Smooth muscle cell (in vitro differentiated cells): ENCODE data around the gene CAPZA2. TPM values are rescaled to one million over a fixed set of nuclear protein-coding genes. Genes with fewer than 3 reads are reported as not detected.

Experiments used
- DNase-seq: peaks from one replicate; lab custom pipeline; 2025; ENCODE audit not compliant: unreplicated experiment; lab: John Stamatoyannopoulos, UW
- H2AFZ ChIP-seq: fragments of 200-600 bp; sonication (generic); 2 replicates; pipeline ENCODE4 v1.6.0; 2016; ENCODE audit warnings: antibody characterized with exemption, low read depth, mild to moderate bottlenecking
- H3F3A ChIP-seq: fragments of 200-600 bp; sonication (generic); 2 replicates; pipeline ENCODE4 v1.6.0; 2017; ENCODE audit warnings: antibody characterized with exemption, low read depth
- H3K27ac ChIP-seq: fragments of 200-600 bp; sonication (generic); 2 replicates; pipeline ENCODE4 v1.5.1; 2016; ENCODE audit warnings: low read depth, mild to moderate bottlenecking
- H3K27me3 ChIP-seq: fragments of 200-600 bp; sonication (generic); 2 replicates; pipeline ENCODE4 v1.6.1; 2016; ENCODE audit warnings: low read depth, mild to moderate bottlenecking
- H3K36me3 ChIP-seq: fragments of 200-600 bp; sonication (generic); 2 replicates; pipeline ENCODE4 v1.5.1; 2016; ENCODE audit warnings: low read depth
- H3K4me1 ChIP-seq: fragments of 200-600 bp; sonication (generic); 2 replicates; pipeline ENCODE4 v1.5.1; 2016; ENCODE audit warnings: low read depth
- H3K4me2 ChIP-seq: fragments of 200-600 bp; sonication (generic); 2 replicates; pipeline ENCODE4 v1.6.0; 2016; ENCODE audit warnings: mild to moderate bottlenecking
- H3K4me3 ChIP-seq: fragments of 200-600 bp; sonication (generic); 2 replicates; pipeline ENCODE4 v1.5.1; 2016; ENCODE audit warnings: mild to moderate bottlenecking
- H3K79me2 ChIP-seq: fragments of 200-600 bp; sonication (generic); 2 replicates; pipeline ENCODE4 v1.6.0; 2016; ENCODE audit warnings: low read depth, mild to moderate bottlenecking
- H3K9ac ChIP-seq: fragments of 200-600 bp; sonication (generic); 2 replicates; pipeline ENCODE4 v1.6.0; 2016; ENCODE audit warnings: low read depth
- H3K9me3 ChIP-seq: fragments of 200-600 bp; sonication (generic); replicated peaks from 2 replicates; pipeline ENCODE4 v1.5.1; 2016; ENCODE audit warnings: low read depth
- H4K20me1 ChIP-seq: fragments of 200-600 bp; sonication (generic); 2 replicates; pipeline ENCODE4 v1.6.0; 2016; ENCODE audit warnings: low read depth
- WGBS: methylation state at CpG from one replicate; pipeline ENCODE4 v1.1.7; 2016; ENCODE audit warnings: low lambda C conversion rate; 5-methylcytosine and 5-hydroxymethylcytosine counted together
- polyA plus RNA-seq: library from polyadenylated mRNA; unstranded; fragments of >200 nt; fragmentation: Nextera tagmentation; extraction: Ambion mirVana; gene quantifications from 2 replicates; pipeline ENCODE4 v1.2.1, GENCODE V29; 2016
- total RNA-seq: library from RNA; depleted of rRNA; stranded (reverse); fragments of >200 nt; gene quantifications from 2 replicates; pipeline ENCODE4 v1.2.3, GENCODE V29; 2014
- TF ChIP-seq, protein P1 (sequence below): fragments of 200-600 bp; sonication (generic); IDR thresholded peaks from 2 replicates; pipeline ENCODE4 v1.5.1; 2017; ENCODE audit warnings: borderline replicate concordance, mild to moderate bottlenecking, antibody characterized with exemption; ENCODE audit not compliant: insufficient read depth, poor library complexity, severe bottlenecking

Gene CAPZA2
- total and polyA plus RNA-seq, 2 experiments from 2014 or later, result 143 to 161 TPM

DNA sequence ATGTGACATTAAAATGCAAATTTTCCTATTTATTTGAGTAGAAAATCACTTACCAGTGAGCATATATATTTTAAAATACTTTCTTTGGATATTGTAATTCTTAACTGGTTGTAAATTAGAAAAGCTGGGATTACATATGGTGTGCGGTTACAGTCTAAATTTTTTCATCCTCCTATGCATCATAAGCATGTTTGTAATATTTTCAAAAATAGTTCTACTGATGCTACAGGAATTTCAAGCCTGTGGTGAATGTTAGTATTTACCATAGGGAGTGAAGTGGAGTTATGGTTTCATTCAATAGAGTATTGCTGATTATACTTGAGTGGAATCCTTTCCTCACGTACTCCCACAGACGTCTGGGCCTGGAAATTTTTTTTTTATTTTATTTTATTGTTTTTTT, 56.3 kb downstream of the CAPZA2 start:
- Histone ChIP-seq H3K27me3 (no peaks in the 10 kb centered on the region), H3K9ac (no peak overlapping the region), H3K4me2 (no peak overlapping the region), H3K4me1 (no peaks in the 10 kb centered on the region), H3K4me3 (no peak overlapping the region), H4K20me1 (no peaks in the 10 kb centered on the region), H3K36me3 (peaks cover 16% of the 10 kb centered on the region), H2AFZ (no peak overlapping the region), H3F3A (peaks cover 4% of the 10 kb centered on the region), H3K9me3 (no peaks in the 10 kb centered on the region), H3K27ac (no peak overlapping the region), H3K79me2 (no peaks in the 10 kb centered on the region)
- WGBS, result 86% methylated on average over 3 of the region's 3 CpGs
- DNase-seq, result no peak
- TF ChIP-seq, protein P1, sequence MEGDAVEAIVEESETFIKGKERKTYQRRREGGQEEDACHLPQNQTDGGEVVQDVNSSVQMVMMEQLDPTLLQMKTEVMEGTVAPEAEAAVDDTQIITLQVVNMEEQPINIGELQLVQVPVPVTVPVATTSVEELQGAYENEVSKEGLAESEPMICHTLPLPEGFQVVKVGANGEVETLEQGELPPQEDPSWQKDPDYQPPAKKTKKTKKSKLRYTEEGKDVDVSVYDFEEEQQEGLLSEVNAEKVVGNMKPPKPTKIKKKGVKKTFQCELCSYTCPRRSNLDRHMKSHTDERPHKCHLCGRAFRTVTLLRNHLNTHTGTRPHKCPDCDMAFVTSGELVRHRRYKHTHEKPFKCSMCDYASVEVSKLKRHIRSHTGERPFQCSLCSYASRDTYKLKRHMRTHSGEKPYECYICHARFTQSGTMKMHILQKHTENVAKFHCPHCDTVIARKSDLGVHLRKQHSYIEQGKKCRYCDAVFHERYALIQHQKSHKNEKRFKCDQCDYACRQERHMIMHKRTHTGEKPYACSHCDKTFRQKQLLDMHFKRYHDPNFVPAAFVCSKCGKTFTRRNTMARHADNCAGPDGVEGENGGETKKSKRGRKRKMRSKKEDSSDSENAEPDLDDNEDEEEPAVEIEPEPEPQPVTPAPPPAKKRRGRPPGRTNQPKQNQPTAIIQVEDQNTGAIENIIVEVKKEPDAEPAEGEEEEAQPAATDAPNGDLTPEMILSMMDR, result no peak

DNA sequence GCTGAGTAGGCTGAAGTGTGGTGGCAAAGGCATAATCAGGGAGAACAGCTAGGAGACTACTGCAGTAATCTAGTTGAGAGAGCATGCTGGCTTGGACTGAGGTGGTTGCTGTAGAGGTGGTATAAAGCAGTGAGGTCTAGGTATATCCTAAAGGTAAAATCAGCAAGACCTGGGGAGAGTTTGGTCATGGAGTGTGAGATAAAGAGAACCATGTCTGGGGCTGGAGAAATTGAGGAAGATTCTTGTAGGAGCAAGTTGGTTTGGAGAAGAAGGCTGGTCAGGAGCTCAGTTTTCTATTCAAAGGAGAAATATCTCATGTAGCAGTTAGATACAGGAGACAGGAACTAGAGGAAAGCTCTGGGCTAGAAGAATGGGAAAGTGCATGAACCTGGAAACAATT, 58.0 kb downstream of the CAPZA2 start:
- Histone ChIP-seq H4K20me1 (no peaks in the 10 kb centered on the region), H2AFZ (no peak overlapping the region), H3K27ac (no peak overlapping the region), H3K36me3 (peaks cover 9% of the 10 kb centered on the region), H3K4me2 (no peak overlapping the region), H3K9ac (no peak overlapping the region), H3K79me2 (no peaks in the 10 kb centered on the region), H3K27me3 (no peaks in the 10 kb centered on the region), H3K9me3 (no peaks in the 10 kb centered on the region), H3K4me1 (no peaks in the 10 kb centered on the region), H3K4me3 (no peak overlapping the region), H3F3A (peaks cover 4% of the 10 kb centered on the region)
- TF ChIP-seq, protein P1, result no peak
- no peak for DNase-seq

DNA sequence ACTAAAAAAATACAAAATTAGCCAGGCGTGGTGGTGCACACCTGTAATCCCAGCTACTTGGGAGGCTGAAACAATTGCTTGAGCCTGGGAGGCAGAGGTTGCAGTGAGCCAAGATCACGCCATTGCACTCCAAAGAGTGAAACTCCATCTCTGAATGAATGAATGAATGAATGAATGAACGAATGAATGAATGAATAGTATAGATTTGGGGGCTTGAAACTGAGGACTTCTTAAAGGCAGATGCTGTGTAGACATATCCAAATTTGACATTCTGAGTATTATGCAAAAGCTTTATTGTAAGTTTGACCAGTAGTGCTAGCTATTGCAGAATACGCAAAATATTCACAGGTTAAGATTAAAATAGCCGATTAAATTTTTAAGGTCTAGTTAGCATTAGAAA, 60.2 kb downstream of the CAPZA2 start:
- no peaks in the 10 kb centered on the region for H3K79me2 ChIP-seq
- peaks cover 4% of the 10 kb centered on the region for H3F3A ChIP-seq
- H2AFZ ChIP-seq, result no peak overlapping the region
- H3K36me3 ChIP-seq, result peaks cover 2% of the 10 kb centered on the region
- H3K4me1 ChIP-seq, result no peaks in the 10 kb centered on the region
- no peak overlapping the region for H3K4me2 ChIP-seq
- H3K9me3 ChIP-seq, result no peaks in the 10 kb centered on the region
- no peaks in the 10 kb centered on the region for H3K27me3 ChIP-seq
- H4K20me1 ChIP-seq, result no peaks in the 10 kb centered on the region
- no peak overlapping the region for H3K4me3 ChIP-seq
- DNase-seq, result no peak
- no peak overlapping the region for H3K9ac ChIP-seq
- no peak overlapping the region for H3K27ac ChIP-seq
- 66% methylated on average over 5 of the region's 5 CpGs for WGBS
- TF ChIP-seq, protein P1, result no peak

DNA sequence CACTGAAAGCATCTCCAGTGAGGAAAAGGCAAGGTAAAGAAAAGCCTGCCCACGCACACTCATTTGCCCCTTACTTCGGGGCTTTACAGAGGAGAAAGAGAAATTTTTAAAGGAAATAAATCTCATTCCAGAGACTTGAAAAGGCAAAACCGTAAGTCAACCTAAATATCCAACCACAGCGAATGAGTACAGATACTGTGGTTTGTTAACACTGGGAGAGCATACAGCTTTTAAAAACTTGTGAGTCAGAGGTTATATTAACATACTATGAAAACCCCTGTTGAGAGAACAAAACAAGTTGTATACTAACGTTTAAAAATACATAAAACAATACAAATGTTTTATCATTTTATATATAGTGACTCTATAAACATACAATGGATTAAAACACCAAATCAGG, 62.4 kb downstream of the CAPZA2 start:
- no peak for DNase-seq
- H3K9me3 ChIP-seq, result no peaks in the 10 kb centered on the region
- no peak overlapping the region for H3K4me3 ChIP-seq
- H3F3A ChIP-seq, result peaks cover 4% of the 10 kb centered on the region
- no peaks in the 10 kb centered on the region for H3K79me2 ChIP-seq
- WGBS, result 37% methylated on average over 5 of the region's 5 CpGs
- H3K27ac ChIP-seq, result peak overlapping the region; percentile 45
- no peaks in the 10 kb centered on the region for H3K36me3 ChIP-seq
- no peak overlapping the region for H2AFZ ChIP-seq
- H3K27me3 ChIP-seq, result no peaks in the 10 kb centered on the region
- no peak overlapping the region for H3K9ac ChIP-seq
- peak overlapping the region; percentile 63 for H3K4me2 ChIP-seq
- TF ChIP-seq, protein P1, result no peak
- no peaks in the 10 kb centered on the region for H4K20me1 ChIP-seq
- H3K4me1 ChIP-seq, result no peaks in the 10 kb centered on the region
